Lower leg skin (tissue), 3 donors: ENCODE results near the gene YES1.

Experiments
- CTCF ChIP-seq, 3 donors: fragments of 450-650 bp; IDR thresholded peaks; one replicate each; pipeline ENCODE4 v1.5.1; 2016; ENCODE audit warnings: antibody characterized with exemption in 3 of 3, mild to moderate bottlenecking in 3 of 3, moderate library complexity in 2 of 3
- POLR2A ChIP-seq, 2 donors: fragments of 450-650 bp; IDR thresholded peaks; one replicate each; pipeline ENCODE4 v1.6.1; 2016 to 2017; ENCODE audit warnings: antibody characterized with exemption in 2 of 2, mild to moderate bottlenecking in 1 of 2, moderate library complexity in 1 of 2

GRCh38 chr18:824179-824578, 12.1 kb upstream of the YES1 start:
- TF ChIP-seq CTCF (IDR thresholded peaks at IDR 0.05) (no peak), POLR2A (IDR thresholded peaks at IDR 0.05) (no peak)
